Measurements from ENCODE around the gene SLIT3. TPM values are rescaled to one million over a fixed set of nuclear protein-coding genes. Genes with fewer than 3 reads are reported as not detected.
A peak's percentile ranks its signal among the peaks of the same experiment; 100 is the strongest.

Gene SLIT3
- total RNA-seq, 4 donors from 2014 or later, result 41.1 to 86.6 (median 62.7) TPM

GRCh38 chr5:168989731-168990505 is 311.0 kb downstream of the SLIT3 start:
- Histone ChIP-seq H3K27ac (replicated peaks in 1 of 4) (no peak overlapping the region), H3K9me3 (no peaks in the 10 kb centered on the region), H3K36me3 (no peaks in the 10 kb centered on the region), H3K4me3 (no peak overlapping the region), H3K27me3 (no peaks in the 10 kb centered on the region), H3K4me1 (peaks cover 0 to 27% (median 16%) of the 10 kb centered on the region in 4 donors)
- TF ChIP-seq EP300 (IDR thresholded peaks at IDR 0.05) (no peak), POLR2A (IDR thresholded peaks at IDR 0.05; ENCODE audit: low read depth) (no peak), POLR2AphosphoS5 (IDR thresholded peaks at IDR 0.05) (no peak), CTCF (IDR thresholded peaks at IDR 0.05) (no peak)
- DNase-seq (ENCODE audit: extremely low spot score), result no peak
- WGBS, result 85% methylated on average over 8 of the region's 8 CpGs
- intact Hi-C loops (cut with DNase I), result loop anchor here (5.0 to 10.0 kb wide), 3 partner anchors 313 to 592 kb away; partner anchors contain the start of gene SPDL1

DNA sequence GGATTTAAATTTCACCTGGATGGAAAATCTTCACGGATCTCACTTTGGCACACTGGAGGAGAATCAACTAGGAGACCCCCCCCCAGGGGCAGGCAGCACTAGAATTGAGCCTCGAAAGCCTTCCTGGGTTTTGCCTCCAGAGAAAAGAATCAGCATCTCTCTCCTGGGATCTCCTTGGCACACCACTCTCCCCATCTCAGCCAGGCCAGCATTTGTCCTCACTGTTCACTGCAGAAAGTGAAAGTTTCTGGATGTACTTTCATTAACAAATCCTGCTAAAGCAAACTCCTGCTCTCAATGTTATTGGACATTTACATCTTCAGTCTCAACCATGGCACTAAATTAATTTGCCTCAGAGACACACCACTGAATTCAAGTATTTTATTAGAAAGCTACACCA is 312.2 kb downstream of the SLIT3 start:
- TF ChIP-seq EP300 (IDR thresholded peaks at IDR 0.05), result no peak
- TF ChIP-seq CTCF (IDR thresholded peaks at IDR 0.05), result no peak
- TF ChIP-seq POLR2A (IDR thresholded peaks at IDR 0.05; ENCODE audit: low read depth), result no peak
- TF ChIP-seq POLR2AphosphoS5 (IDR thresholded peaks at IDR 0.05), result no peak
- Histone ChIP-seq H3K27ac (replicated peaks in 1 of 4) (no peak overlapping the region), H3K36me3 (no peaks in the 10 kb centered on the region), H3K27me3 (no peaks in the 10 kb centered on the region), H3K9me3 (no peaks in the 10 kb centered on the region), H3K4me3 (no peak overlapping the region), H3K4me1 (peaks cover 0 to 27% (median 16%) of the 10 kb centered on the region in 4 donors)
- WGBS, result 58% methylated on average over 2 of the region's 2 CpGs
- intact Hi-C loops (cut with DNase I), result loop anchor here (5.0 to 10.0 kb wide), 3 partner anchors 311 to 594 kb away; partner anchors contain the start of gene SPDL1
- DNase-seq (ENCODE audit: extremely low spot score), result no peak

DNA sequence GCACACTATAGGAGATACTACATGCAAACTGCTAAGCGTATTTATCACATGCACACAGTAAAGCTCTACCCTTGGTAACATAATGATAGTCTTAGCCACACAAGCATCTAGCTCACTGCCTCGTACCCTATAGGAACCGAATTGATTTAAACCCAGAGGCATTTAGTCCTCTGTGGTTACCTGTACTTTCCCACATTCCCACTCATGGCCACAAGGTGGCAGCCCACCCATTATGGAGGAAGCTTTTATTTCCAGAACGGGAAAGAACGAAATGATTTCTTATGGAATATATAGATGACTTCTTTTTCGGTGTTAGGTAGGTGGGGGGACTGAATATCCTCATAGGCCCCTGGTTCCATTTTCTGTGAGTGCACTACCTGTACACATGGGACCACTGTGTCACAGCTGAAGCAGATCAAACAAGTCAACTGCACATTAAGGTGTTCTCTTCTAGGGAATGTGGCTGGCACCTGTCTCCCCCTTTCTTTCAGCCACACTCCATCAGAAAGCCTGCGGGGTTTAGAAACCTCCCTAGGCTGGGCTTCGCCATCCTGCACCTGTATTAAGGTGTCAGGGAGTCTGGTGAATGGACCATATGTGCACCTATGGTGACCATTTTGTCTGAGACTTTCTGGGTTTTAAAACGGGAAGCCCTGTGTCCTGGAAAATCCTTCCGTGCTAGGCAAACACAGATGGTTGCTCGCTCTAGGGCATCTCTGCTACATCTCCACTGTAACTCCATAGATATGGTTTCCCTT is 313.2 kb downstream of the SLIT3 start:
- Histone ChIP-seq H3K27me3 (no peaks in the 10 kb centered on the region), H3K9me3 (no peaks in the 10 kb centered on the region), H3K27ac (replicated peaks in 1 of 4) (no peak overlapping the region), H3K36me3 (no peaks in the 10 kb centered on the region), H3K4me3 (no peak overlapping the region), H3K4me1 (peaks cover 0 to 27% (median 16%) of the 10 kb centered on the region in 4 donors)
- DNase-seq (ENCODE audit: extremely low spot score), result no peak
- 40% methylated on average over 8 of the region's 11 CpGs for whole genome bisulfite sequencing
- intact Hi-C loops (cut with DNase I), result loop anchor here (1.0 to 10.0 kb wide), 4 partner anchors 310 to 595 kb away; partner anchors contain the start of gene SPDL1
- TF ChIP-seq CTCF (IDR thresholded peaks at IDR 0.05), result peak; percentile 81 to 95 (median 92)
- TF ChIP-seq POLR2AphosphoS5 (IDR thresholded peaks at IDR 0.05), result no peak

GRCh38 chr5:168985454-168985853 is 315.5 kb downstream of the SLIT3 start:
- 91% methylated on average over 5 of the region's 5 CpGs for WGBS
- H3K36me3 ChIP-seq, result no peaks in the 10 kb centered on the region

More at GRCh38 chr5:168985454-168985853, 315.5 kb downstream of the SLIT3 start:
- no peak overlapping the region for H3K27ac ChIP-seq (replicated peaks in 1 of 4)
- H3K4me3 ChIP-seq, result no peak overlapping the region
- intact Hi-C loops (cut with DNase I), result loop anchor here (5.0 to 10.0 kb wide), 3 partner anchors 308 to 597 kb away; partner anchors contain the start of gene SPDL1
- H3K9me3 ChIP-seq, result no peaks in the 10 kb centered on the region
- H3K27me3 ChIP-seq, result no peaks in the 10 kb centered on the region
- no peak for TF ChIP-seq CTCF (IDR thresholded peaks at IDR 0.05)
- no peak for TF ChIP-seq EP300 (IDR thresholded peaks at IDR 0.05)
- no peak for TF ChIP-seq POLR2A (IDR thresholded peaks at IDR 0.05; ENCODE audit: low read depth)
- TF ChIP-seq POLR2AphosphoS5 (IDR thresholded peaks at IDR 0.05), result no peak
- no peak for DNase-seq (ENCODE audit: extremely low spot score)
- H3K4me1 ChIP-seq, result peaks cover 0 to 18% (median 16%) of the 10 kb centered on the region in 4 donors

All from esophagus muscularis mucosa (tissue), 4 donors.